Endothelial cell of umbilical vein (primary cell): Measurements from ENCODE around the gene INSYN2B. TPM values are rescaled to one million over a fixed set of nuclear protein-coding genes. Genes with fewer than 3 reads are reported as not detected.

Experiments used
- BruUV-seq: library from RNA; stranded (reverse); fragments of 400-500 nt; replicated peaks from 2 replicates; lab custom pipeline; 2021; lab: Mats Ljungman, UMichigan
- CTCF ChIA-PET: fragments of 300-600, 350-600 bp; sonication (Branson Sonifier 250); formaldehyde crosslinking; loops from one replicate; lab custom pipeline; 2021; ENCODE audit warnings: antibody characterized with exemption, inconsistent platforms; lab: Charles Lee
- POLR2A ChIA-PET: fragments of 300-600, 350-600 bp; sonication (Branson Sonifier 250); formaldehyde crosslinking; loops from one replicate; lab custom pipeline; 2021; ENCODE audit warnings: antibody characterized with exemption, inconsistent platforms; lab: Charles Lee
- DNase-seq: peaks from one replicate; pipeline ENCODE4 v3.0.0-alpha.2; 2011; ENCODE audit warnings: low read depth, low spot score
- FAIRE-seq: peaks from 2 replicates; lab custom pipeline; 2011; peaks lifted over from hg19 to GRCh38; lab: Jason Lieb, UNC
- H2AFZ ChIP-seq: 2 replicates; pipeline ENCODE4 v1.6.0; 2012; ENCODE audit warnings: low read depth, low read length, control low read depth, inconsistent platforms
- H3K27ac ChIP-seq: 2 replicates; pipeline ENCODE4 v1.5.1; 2011; ENCODE audit warnings: low read depth, mild to moderate bottlenecking, control low read depth, low read length, moderate library complexity; ENCODE audit not compliant: insufficient read depth
- H3K27me3 ChIP-seq, 2 experiments: 2 replicates each; pipeline versions ENCODE4 v1.6.0 to v1.6.1; 2011; ENCODE audit warnings: low read length in 2 of 2, mixed read lengths in 1 of 2; ENCODE audit not compliant: control insufficient read depth in 2 of 2, insufficient read depth in 2 of 2
- H3K36me3 ChIP-seq, 2 experiments: 2 replicates in 1 of 2; 3 replicates in 1 of 2; pipeline ENCODE4 v1.5.1; 2011; ENCODE audit warnings: low read length in 2 of 2, mild to moderate bottlenecking in 1 of 2, moderate library complexity in 1 of 2; ENCODE audit not compliant: control insufficient read depth in 2 of 2, insufficient read depth in 2 of 2; ENCODE audit errors: extremely low read depth in 1 of 2
- H3K4me1 ChIP-seq: 3 replicates; pipeline ENCODE4 v1.5.1; 2011; ENCODE audit warnings: mild to moderate bottlenecking, low read length; ENCODE audit not compliant: control insufficient read depth, insufficient read depth; ENCODE audit errors: extremely low read depth
- H3K4me2 ChIP-seq: 2 replicates; pipeline ENCODE4 v1.6.1; 2011; ENCODE audit warnings: low read length, control low read depth, mixed read lengths; ENCODE audit not compliant: insufficient read depth
- H3K4me3 ChIP-seq, 3 experiments: fragments of 200-600 bp in 1 of 3; sonication (generic), shearing (Covaris generic) in 1 of 3; replicated peaks in 1 of 3; 2 replicates each; pipeline ENCODE4 v1.5.1; 2011 to 2016; ENCODE audit warnings: control low read depth in 3 of 3, low read length in 3 of 3, mild to moderate bottlenecking in 2 of 3, inconsistent platforms in 1 of 3, low read depth in 1 of 3, moderate library complexity in 1 of 3; ENCODE audit not compliant: insufficient read depth in 1 of 3
- H3K79me2 ChIP-seq: 2 replicates; pipeline ENCODE4 v1.6.0; 2012; ENCODE audit warnings: low read length, inconsistent platforms; ENCODE audit not compliant: control insufficient read depth, insufficient read depth
- H3K9ac ChIP-seq: replicated peaks from 2 replicates; pipeline ENCODE3; 2011; ENCODE audit warnings: low read length, control low read depth; ENCODE audit not compliant: insufficient read depth; ENCODE audit errors: extremely low read depth
- H3K9me1 ChIP-seq: replicated peaks from 3 replicates; pipeline ENCODE4 v1.6.0; 2011; ENCODE audit warnings: mild to moderate bottlenecking, low read length; ENCODE audit not compliant: control insufficient read depth, insufficient read depth; ENCODE audit errors: extremely low read depth
- H3K9me3 ChIP-seq: replicated peaks from 2 replicates; pipeline ENCODE4 v1.5.1; 2012; ENCODE audit warnings: low read length, inconsistent platforms; ENCODE audit not compliant: control insufficient read depth, insufficient read depth
- H4K20me1 ChIP-seq: replicated peaks from 2 replicates; pipeline ENCODE3; 2011; ENCODE audit warnings: mild to moderate bottlenecking, low read length; ENCODE audit not compliant: control insufficient read depth, insufficient read depth; ENCODE audit errors: extremely low read depth
- FOS ChIP-seq: IDR thresholded peaks from 2 replicates; pipeline ENCODE4 v1.6.1; 2011; ENCODE audit warnings: mild to moderate bottlenecking, low read length, moderate library complexity, borderline replicate concordance; ENCODE audit not compliant: insufficient read depth
- GATA2 ChIP-seq: IDR thresholded peaks from 2 replicates; pipeline ENCODE4 v1.7.0; 2011; ENCODE audit warnings: low read depth, mild to moderate bottlenecking, moderate library complexity, mixed read lengths, low read length; ENCODE audit not compliant: insufficient read length, insufficient read depth
- JUN ChIP-seq: IDR thresholded peaks from 2 replicates; pipeline ENCODE4 v1.6.1; 2011; ENCODE audit warnings: borderline replicate concordance, low read depth; ENCODE audit not compliant: insufficient read length, insufficient read depth
- MYC ChIP-seq: IDR thresholded peaks from one replicate; pipeline ENCODE4 v1.6.1; 2011; ENCODE audit warnings: mild to moderate bottlenecking, low read depth, low read length
- POLR2AphosphoS5 ChIP-seq: IDR thresholded peaks from 2 replicates; pipeline ENCODE4 v1.6.1; 2012; ENCODE audit warnings: low read depth, mild to moderate bottlenecking, control low read depth, low read length, moderate library complexity; ENCODE audit not compliant: insufficient read depth
- dilution Hi-C: fragments of 300-500 bp; cut with MboI; formaldehyde crosslinking; loops from one replicate; pipeline ENCODE4 v1.15.0; 2019; ENCODE audit warnings: low sequenced_read_pairs; ENCODE audit not compliant: extremely low pct_ligation_motif_present
- intact Hi-C: fragments of 100-400 bp; cut with micrococcal nuclease; formaldehyde crosslinking; loops from one replicate; pipeline ENCODE4 v1.10.0; 2022
- polyA plus RNA-seq, 4 experiments: library from polyadenylated mRNA; depleted of rRNA in 3 of 4; stranded (reverse) in 3 of 4; unstranded in 1 of 4; fragments of >200 nt; gene quantifications; 2 replicates each; pipeline versions ENCODE4 v1.2.1 to v1.2.3, GENCODE V29; 2011 to 2012; ENCODE audit warnings: missing spikeins in 1 of 4
- total RNA-seq: library from RNA; stranded (reverse); gene quantifications from 2 replicates; pipeline ENCODE4 v1.2.3, GENCODE V29; 2021
- TF ChIP-seq, protein P1 (sequence below), 2 donors: IDR thresholded peaks; 1 replicate in 1 of 2; 2 replicates in 1 of 2; pipeline ENCODE4 v1.5.1; 2011; ENCODE audit warnings: low read length in 2 of 2, mild to moderate bottlenecking in 2 of 2, moderate library complexity in 2 of 2, control low read depth in 1 of 2, inconsistent platforms in 1 of 2, low read depth in 1 of 2; ENCODE audit not compliant: insufficient read depth in 1 of 2; ENCODE audit errors: extremely low read depth in 1 of 2

INSYN2B gene
- total and polyA plus RNA-seq, 2 donors (not counting 3 experiments of a cell fraction or from before 2014, with no cell fraction given), result 8.2 to 17.1 TPM

DNA sequence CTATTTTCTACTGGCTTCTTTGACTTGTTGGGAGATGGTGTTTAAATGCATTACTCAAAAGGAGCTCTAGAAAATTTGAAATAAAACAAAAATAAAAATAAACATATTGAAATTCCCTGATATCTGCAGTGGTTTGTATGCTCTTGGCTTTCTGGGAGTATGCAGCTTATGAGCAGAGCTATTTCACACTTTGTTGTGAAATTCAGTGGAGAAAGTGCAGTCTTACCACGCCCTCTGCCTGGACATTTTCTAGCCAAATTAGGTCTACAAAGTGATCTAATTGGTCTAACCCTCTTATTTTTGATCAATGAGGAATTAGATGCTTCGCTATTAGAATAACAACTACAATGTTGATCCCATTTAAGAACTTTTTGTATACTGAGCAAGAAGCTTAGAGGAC is 66.8 kb downstream of the INSYN2B start:
- ChIA-PET CTCF (interaction anchor here (1.2 to 3.3 kb wide), 2 partner anchors 9 to 67 kb away, joined by 3 to 27 read pairs; partner anchors contain the start of gene INSYN2B), POLR2A (no interaction called here)
- H3K4me1 ChIP-seq, result no peaks in the 10 kb centered on the region
- no peaks in the 10 kb centered on the region for H3K9me3 ChIP-seq
- no peak overlapping the region for H3K4me3 ChIP-seq
- H2AFZ ChIP-seq, result no peak overlapping the region
- no peak for FAIRE-seq
- no peak overlapping the region for H3K4me2 ChIP-seq
- no peaks in the 10 kb centered on the region for H3K9me1 ChIP-seq
- DNase-seq, result no peak
- intact Hi-C loops, result loop anchor here (5.0 kb wide), 1 partner anchor 304 kb away; no protein-coding TSS in a partner anchor
- H3K9ac ChIP-seq, result no peak overlapping the region
- no TSS peak for BruUV-seq
- no peak overlapping the region for H3K27ac ChIP-seq
- peaks cover 8% of the 10 kb centered on the region for H3K79me2 ChIP-seq
- no peaks in the 10 kb centered on the region for H3K27me3 ChIP-seq
- H4K20me1 ChIP-seq, result no peaks in the 10 kb centered on the region
- dilution Hi-C loops, result no loop called here
- H3K36me3 ChIP-seq, result no peaks in the 10 kb centered on the region
- TF ChIP-seq GATA2 (no peak), FOS (no peak), JUN (no peak), MYC (no peak)

DNA sequence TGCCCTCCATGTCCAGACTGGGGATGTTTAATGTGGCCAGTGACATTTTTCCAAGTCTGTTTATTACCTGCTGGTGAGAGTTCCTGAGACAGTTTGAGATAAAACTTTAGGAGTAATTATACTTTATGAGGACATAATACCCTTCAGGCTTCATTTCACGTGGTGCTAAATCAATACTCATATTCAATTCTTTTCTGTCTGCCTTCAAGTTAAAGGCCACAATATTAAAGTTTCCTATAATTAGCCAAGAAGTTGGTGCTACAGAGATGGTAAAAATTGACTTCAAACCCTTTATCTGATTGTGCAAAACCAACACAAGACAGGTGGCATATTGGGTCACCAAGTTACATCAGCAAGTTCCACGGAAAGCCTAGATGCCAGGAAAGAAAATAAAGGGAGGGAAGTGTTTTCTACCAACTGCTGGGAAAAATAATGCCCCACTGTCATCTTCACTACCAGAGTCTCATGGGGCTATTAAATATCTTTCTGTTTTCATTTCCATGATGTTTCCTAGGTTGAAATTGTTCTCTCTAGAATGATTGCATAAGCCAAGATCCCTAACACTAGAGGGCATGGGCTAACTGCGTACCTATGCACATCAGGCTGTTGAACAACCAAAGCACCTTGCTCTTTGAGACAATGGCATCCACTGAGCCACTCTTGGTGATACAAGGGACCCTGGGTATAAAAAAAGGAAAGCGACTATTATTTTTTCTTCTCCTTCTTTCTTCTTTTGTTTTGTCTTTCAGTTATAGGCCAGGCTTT is 68.7 kb downstream of the INSYN2B start:
- no peaks in the 10 kb centered on the region for H3K4me1 ChIP-seq
- no peak overlapping the region for H3K4me2 ChIP-seq
- TF ChIP-seq, protein P1, sequence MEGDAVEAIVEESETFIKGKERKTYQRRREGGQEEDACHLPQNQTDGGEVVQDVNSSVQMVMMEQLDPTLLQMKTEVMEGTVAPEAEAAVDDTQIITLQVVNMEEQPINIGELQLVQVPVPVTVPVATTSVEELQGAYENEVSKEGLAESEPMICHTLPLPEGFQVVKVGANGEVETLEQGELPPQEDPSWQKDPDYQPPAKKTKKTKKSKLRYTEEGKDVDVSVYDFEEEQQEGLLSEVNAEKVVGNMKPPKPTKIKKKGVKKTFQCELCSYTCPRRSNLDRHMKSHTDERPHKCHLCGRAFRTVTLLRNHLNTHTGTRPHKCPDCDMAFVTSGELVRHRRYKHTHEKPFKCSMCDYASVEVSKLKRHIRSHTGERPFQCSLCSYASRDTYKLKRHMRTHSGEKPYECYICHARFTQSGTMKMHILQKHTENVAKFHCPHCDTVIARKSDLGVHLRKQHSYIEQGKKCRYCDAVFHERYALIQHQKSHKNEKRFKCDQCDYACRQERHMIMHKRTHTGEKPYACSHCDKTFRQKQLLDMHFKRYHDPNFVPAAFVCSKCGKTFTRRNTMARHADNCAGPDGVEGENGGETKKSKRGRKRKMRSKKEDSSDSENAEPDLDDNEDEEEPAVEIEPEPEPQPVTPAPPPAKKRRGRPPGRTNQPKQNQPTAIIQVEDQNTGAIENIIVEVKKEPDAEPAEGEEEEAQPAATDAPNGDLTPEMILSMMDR (IDR thresholded peaks at IDR 0.05; ENCODE audit: extremely low read depth in 1 of 2, insufficient read depth in 1 of 2, low read depth in 1 of 2, low read length in 2 of 2), result peak in 1 of 2 donors; percentile 7
- no peak for TF ChIP-seq POLR2AphosphoS5
- H4K20me1 ChIP-seq, result no peaks in the 10 kb centered on the region
- no peaks in the 10 kb centered on the region for H3K9me3 ChIP-seq
- no peaks in the 10 kb centered on the region for H3K36me3 ChIP-seq
- CTCF ChIA-PET, result interaction anchor here (1.4 kb wide), 1 partner anchor 69 kb away, joined by 4 read pairs; the partner anchor contains the start of gene INSYN2B
- no peak overlapping the region for H3K4me3 ChIP-seq
- H3K9me1 ChIP-seq, result no peaks in the 10 kb centered on the region
- BruUV-seq, result no TSS peak
- dilution Hi-C loops (no loop called here), intact Hi-C loops (loop anchor here (1.0 to 5.0 kb wide), 2 partner anchors 69 to 306 kb away; partner anchors contain the start of gene INSYN2B)
- FAIRE-seq (peak; percentile 8), DNase-seq (no peak)
- no peak overlapping the region for H3K9ac ChIP-seq
- no peaks in the 10 kb centered on the region for H3K27me3 ChIP-seq
- POLR2A ChIA-PET, result no interaction called here
- peaks cover 4% of the 10 kb centered on the region for H3K79me2 ChIP-seq
- H2AFZ ChIP-seq, result no peak overlapping the region
- H3K27ac ChIP-seq, result no peak overlapping the region
